ENCODE results near the gene RPS3. TPM values are rescaled to one million over a fixed set of nuclear protein-coding genes. Genes with fewer than 3 reads are reported as not detected.

RPS3 gene
- total RNA-seq, 4 donors from 2014 or later, result 572 to 979 (median 746) TPM

GRCh38 chr11:75384438-75385080, 14.8 kb upstream of the RPS3 start:
- H3K27me3 ChIP-seq, result no peaks in the 10 kb centered on the region
- no peak overlapping the region for H3K4me3 ChIP-seq
- H3K27ac ChIP-seq, result no peak overlapping the region
- peak; percentile 59 to 79 for ATAC-seq
- no peaks in the 10 kb centered on the region for H3K36me3 ChIP-seq
- no peak for TF ChIP-seq POLR2A (IDR thresholded peaks at IDR 0.05)
- TF ChIP-seq CTCF (IDR thresholded peaks at IDR 0.05 in 4 of 5, conservative IDR thresholded peaks at IDR 0.05 in 1 of 5), result peak; percentile 89 to 98 (median 91)
- H3K9me3 ChIP-seq, result no peaks in the 10 kb centered on the region
- peaks cover 0 to 6% of the 10 kb centered on the region in 2 donors for H3K4me1 ChIP-seq
- intact Hi-C loops (cut with DNase I; ENCODE audit: low total_unique reads), result loop anchor here (1.0 to 5.0 kb wide), 3 partner anchors 32 to 104 kb away; partner anchors contain the start of gene ARRB1
- in situ Hi-C loops (cut with MboI; ENCODE audit: low sequenced_read_pairs in 4 of 4), result loop anchor here (5.0 kb wide), 4 partner anchors 47 to 107 kb away; no protein-coding TSS in a partner anchor
- peak; percentile 32 to 51 for DNase-seq

GRCh38 chr11:75386942-75387630, 12.2 kb upstream of the RPS3 start:
- H3K4me3 ChIP-seq, result no peak overlapping the region
- in situ Hi-C loops (cut with MboI; ENCODE audit: low sequenced_read_pairs in 4 of 4), result loop anchor here in 1 of 4 donors (5.0 kb wide), 2 partner anchors 50 to 110 kb away; no protein-coding TSS in a partner anchor

GRCh38 chr11:75387736-75388294, 11.5 kb upstream of the RPS3 start:
- intact Hi-C loops (cut with DNase I; ENCODE audit: low total_unique reads) (loop anchor here (1.0 to 5.0 kb wide), 2 partner anchors 36 to 144 kb away; partner anchors contain the start of gene ARRB1), in situ Hi-C loops (cut with MboI; ENCODE audit: low sequenced_read_pairs in 4 of 4) (loop anchor here in 1 of 4 donors (5.0 kb wide), 2 partner anchors 51 to 111 kb away; no protein-coding TSS in a partner anchor)
- TF ChIP-seq POLR2A (IDR thresholded peaks at IDR 0.05), result no peak
- no peak for TF ChIP-seq CTCF (IDR thresholded peaks at IDR 0.05 in 4 of 5, conservative IDR thresholded peaks at IDR 0.05 in 1 of 5)
- peak overlapping the region in 1 of 4 donors; percentile 39 for H3K27ac ChIP-seq
- ATAC-seq (no peak), DNase-seq (no peak)
- no peaks in the 10 kb centered on the region for H3K36me3 ChIP-seq
- H3K9me3 ChIP-seq, result no peaks in the 10 kb centered on the region
- no peaks in the 10 kb centered on the region for H3K27me3 ChIP-seq
- peaks cover 0 to 6% of the 10 kb centered on the region in 2 donors for H3K4me1 ChIP-seq
- no peak overlapping the region for H3K4me3 ChIP-seq

More at GRCh38 chr11:75386942-75387630, 12.2 kb upstream of the RPS3 start:
- TF ChIP-seq CTCF (IDR thresholded peaks at IDR 0.05 in 4 of 5, conservative IDR thresholded peaks at IDR 0.05 in 1 of 5) (no peak), POLR2A (IDR thresholded peaks at IDR 0.05) (no peak)
- Histone ChIP-seq H3K4me1 (peaks cover 0 to 6% of the 10 kb centered on the region in 2 donors), H3K27ac (no peak overlapping the region), H3K9me3 (no peaks in the 10 kb centered on the region), H3K27me3 (no peaks in the 10 kb centered on the region), H3K36me3 (no peaks in the 10 kb centered on the region)
- intact Hi-C loops (cut with DNase I; ENCODE audit: low total_unique reads), result loop anchor here (5.0 kb wide), 1 partner anchor 35 kb away; the partner anchor contains the start of gene ARRB1
- ATAC-seq (no peak), DNase-seq (no peak)

- in situ Hi-C loops (cut with MboI; ENCODE audit: low sequenced_read_pairs in 4 of 4), result loop anchor here in 1 of 4 donors (5.0 kb wide), 2 partner anchors 51 to 111 kb away; no protein-coding TSS in a partner anchor
- Histone ChIP-seq H3K4me3 (no peak overlapping the region), H3K4me1 (peaks cover 0 to 6% of the 10 kb centered on the region in 2 donors), H3K9me3 (no peaks in the 10 kb centered on the region), H3K36me3 (no peaks in the 10 kb centered on the region), H3K27me3 (no peaks in the 10 kb centered on the region), H3K27ac (peak overlapping the region in 1 of 4 donors; percentile 39)
- DNase-seq, result peak in 1 of 2 donors; percentile 45
- TF ChIP-seq POLR2A (IDR thresholded peaks at IDR 0.05), result no peak
- peak; percentile 69 to 85 (median 76) for TF ChIP-seq CTCF (IDR thresholded peaks at IDR 0.05 in 4 of 5, conservative IDR thresholded peaks at IDR 0.05 in 1 of 5)
- intact Hi-C loops (cut with DNase I; ENCODE audit: low total_unique reads), result loop anchor here (1.0 to 5.0 kb wide), 2 partner anchors 36 to 144 kb away; partner anchors contain the start of gene ARRB1
- peak; percentile 69 to 81 for ATAC-seq
Observed at GRCh38 chr11:75388386-75389275, 10.7 kb upstream of the RPS3 start.
